Endodermal cell (in vitro differentiated cells): ENCODE results near the gene TMEM109. TPM values are rescaled to one million over a fixed set of nuclear protein-coding genes. Genes with fewer than 3 reads are reported as not detected.

Experiments used
- DNase-seq: peaks from one replicate; pipeline ENCODE4 v3.0.0-alpha.2; 2017
- H3K27ac ChIP-seq: 2 replicates; pipeline ENCODE4 v1.5.1; 2013; ENCODE audit warnings: mild to moderate bottlenecking, low read depth, low read length, moderate library complexity
- H3K27me3 ChIP-seq: 2 replicates; pipeline ENCODE4 v1.6.1; 2013; ENCODE audit warnings: mild to moderate bottlenecking, low read length, moderate library complexity; ENCODE audit not compliant: insufficient read depth, control insufficient read depth, poor library complexity, severe bottlenecking
- H3K36me3 ChIP-seq: 2 replicates; pipeline ENCODE4 v1.7.0; 2013; ENCODE audit warnings: mild to moderate bottlenecking, low read length, moderate library complexity; ENCODE audit not compliant: control insufficient read depth, insufficient read depth
- H3K4me1 ChIP-seq: one replicate; pipeline ENCODE4 v1.7.0; 2013; ENCODE audit warnings: low read length; ENCODE audit not compliant: control insufficient read depth, insufficient read depth
- H3K4me3 ChIP-seq: 2 replicates; pipeline ENCODE4 v1.5.1; 2013; ENCODE audit warnings: mild to moderate bottlenecking, low read length, moderate library complexity
- H3K9ac ChIP-seq: 2 replicates; pipeline ENCODE4 v1.6.1; 2013; ENCODE audit warnings: mild to moderate bottlenecking, low read length, moderate library complexity; ENCODE audit not compliant: poor library complexity, severe bottlenecking; ENCODE audit errors: extremely low read depth
- H3K9me3 ChIP-seq: 2 replicates; pipeline ENCODE4 v1.6.1; 2013; ENCODE audit warnings: mild to moderate bottlenecking, low read length, moderate library complexity; ENCODE audit not compliant: control insufficient read depth
- H3K27ac Mint-ChIP-seq: 2 replicates; pipeline ENCODE4 v1.8.0; 2020; ENCODE audit warnings: mixed read lengths
- H3K27me3 Mint-ChIP-seq: 2 replicates; pipeline ENCODE4 v1.8.0; 2021; ENCODE audit warnings: mild to moderate bottlenecking, mixed read lengths; ENCODE audit not compliant: insufficient read depth
- H3K36me3 Mint-ChIP-seq: 2 replicates; pipeline ENCODE4 v1.8.0; 2020; ENCODE audit warnings: low read depth, mixed read lengths
- H3K4me1 Mint-ChIP-seq: 2 replicates; pipeline ENCODE4 v1.8.0; 2020; ENCODE audit warnings: mixed read lengths
- H3K4me3 Mint-ChIP-seq: 2 replicates; pipeline ENCODE4 v1.8.0; 2020; ENCODE audit warnings: mild to moderate bottlenecking, moderate library complexity, mixed read lengths
- H3K9me3 Mint-ChIP-seq: 2 replicates; pipeline ENCODE4 v1.8.0; 2020; ENCODE audit warnings: mild to moderate bottlenecking, mixed read lengths
- CTCF ChIP-seq: fragments of 200-600 bp; sonication (generic); conservative IDR thresholded peaks from 2 replicates; pipeline ENCODE4 v1.5.0; 2021; ENCODE audit warnings: antibody characterized with exemption, mild to moderate bottlenecking
- WGBS, 2 experiments: methylation state at CpG; one replicate each; pipeline versions ENCODE4 v1.1.5 to v1.1.7; 2013; ENCODE audit warnings: missing lambda C conversion rate in 2 of 2, mixed read lengths in 1 of 2; ENCODE audit not compliant: insufficient coverage in 1 of 2, insufficient read length in 1 of 2; 5-methylcytosine and 5-hydroxymethylcytosine counted together
- total RNA-seq, 2 donors: library from RNA; stranded (reverse); fragmentation: NEBNext Ultra II Directional in 1 of 2; extraction: Animal tissue kit (Norgen Biotek cat#: 25700) in 1 of 2; gene quantifications; 2 replicates in 1 of 2; 3 replicates in 1 of 2; pipeline ENCODE4 v1.2.1, GENCODE V29; 2021

TMEM109 gene
- total RNA-seq, 2 donors from 2014 or later = 41.4 to 56.8 TPM

GRCh38 chr11:60921777-60922335 lies 7.9 kb downstream of the TMEM109 start:
- Histone ChIP-seq H3K9ac (no peak overlapping the region), H3K4me1 (peaks cover 10% of the 10 kb centered on the region), H3K36me3 (peaks cover 33% of the 10 kb centered on the region), H3K4me3 (no peak overlapping the region), H3K27me3 (no peaks in the 10 kb centered on the region), H3K27ac (no peak overlapping the region), H3K9me3 (no peaks in the 10 kb centered on the region)
- H3K9me3 Mint-ChIP-seq = no peaks in the 10 kb centered on the region
- no peak for DNase-seq
- H3K36me3 Mint-ChIP-seq = peaks cover 41% of the 10 kb centered on the region
- peaks cover 37% of the 10 kb centered on the region for H3K4me1 Mint-ChIP-seq
- peaks cover 10% of the 10 kb centered on the region for H3K27me3 Mint-ChIP-seq
- H3K4me3 Mint-ChIP-seq = no peak overlapping the region
- 88 to 95% methylated on average over 18 to 23 of the region's 23 CpGs for WGBS, 2 experiments
- no peak overlapping the region for H3K27ac Mint-ChIP-seq
- no peak for TF ChIP-seq CTCF

- no peak overlapping the region for H3K4me3 Mint-ChIP-seq
- no peaks in the 10 kb centered on the region for H3K9me3 Mint-ChIP-seq
- Histone ChIP-seq H3K9me3 (no peaks in the 10 kb centered on the region), H3K27ac (no peak overlapping the region), H3K27me3 (no peaks in the 10 kb centered on the region), H3K4me3 (no peak overlapping the region), H3K4me1 (peaks cover 8% of the 10 kb centered on the region), H3K9ac (no peak overlapping the region), H3K36me3 (peaks cover 33% of the 10 kb centered on the region)
- H3K27me3 Mint-ChIP-seq = peaks cover 10% of the 10 kb centered on the region
- no peak overlapping the region for H3K27ac Mint-ChIP-seq
- 87% methylated on average over 5 of the region's 6 CpGs; no CpG with 5 or more reads in 1 of the 2 experiments for WGBS, 2 experiments
- peaks cover 29% of the 10 kb centered on the region for H3K4me1 Mint-ChIP-seq
- TF ChIP-seq CTCF = no peak
- no peak for DNase-seq
- H3K36me3 Mint-ChIP-seq = peaks cover 47% of the 10 kb centered on the region
Observed at GRCh38 chr11:60922906-60923305, 8.9 kb downstream of the TMEM109 start.

- TF ChIP-seq CTCF = no peak
Observed at GRCh38 chr11:60923326-60923725, 9.4 kb downstream of the TMEM109 start.

More at GRCh38 chr11:60923326-60923725, 9.4 kb downstream of the TMEM109 start:
- DNase-seq = no peak
- Histone ChIP-seq H3K4me1 (peaks cover 8% of the 10 kb centered on the region), H3K9me3 (no peaks in the 10 kb centered on the region), H3K4me3 (no peak overlapping the region), H3K27ac (no peak overlapping the region), H3K36me3 (peaks cover 37% of the 10 kb centered on the region), H3K27me3 (no peaks in the 10 kb centered on the region), H3K9ac (no peak overlapping the region)
- no peaks in the 10 kb centered on the region for H3K9me3 Mint-ChIP-seq
- peaks cover 48% of the 10 kb centered on the region for H3K36me3 Mint-ChIP-seq
- peaks cover 10% of the 10 kb centered on the region for H3K27me3 Mint-ChIP-seq
- WGBS, 2 experiments = 88 to 90% methylated on average over 2 to 4 of the region's 5 CpGs
- H3K4me1 Mint-ChIP-seq = peaks cover 25% of the 10 kb centered on the region
- H3K4me3 Mint-ChIP-seq = no peak overlapping the region
- no peak overlapping the region for H3K27ac Mint-ChIP-seq
